Common myeloid progenitor, CD34-positive (primary cell): ENCODE data around the gene FLG2.

Experiments
- CTCF ChIA-PET: fragments of 350-600 bp; sonication (Branson Sonifier 250); formaldehyde crosslinking; loops from one replicate; lab custom pipeline; 2021; ENCODE audit warnings: antibody characterized with exemption; lab: Charles Lee
- POLR2A ChIA-PET: fragments of 350-600 bp; sonication (Branson Sonifier 250); formaldehyde crosslinking; loops from one replicate; lab custom pipeline; 2021; ENCODE audit warnings: antibody characterized with exemption; lab: Charles Lee
- DNase-seq, 3 donors: peaks; one replicate each; pipeline versions ENCODE4 v3.0.0 to v3.0.0-alpha.2; 2013
- H3K27ac ChIP-seq, 2 experiments: 1 replicate in 1 of 2; 2 replicates in 1 of 2; pipeline ENCODE4 v1.7.0; 2013; ENCODE audit warnings: inconsistent platforms in 2 of 2, low read length in 2 of 2, mild to moderate bottlenecking in 2 of 2, low read depth in 1 of 2, moderate library complexity in 1 of 2; ENCODE audit not compliant: severe bottlenecking in 2 of 2, insufficient read depth in 1 of 2, poor library complexity in 1 of 2
- H3K27me3 ChIP-seq, 5 experiments: replicated peaks in 2 of 5; 1 replicate in 3 of 5; 2 replicates in 2 of 5; pipeline versions ENCODE4 v1.6.1 to v1.7.0; 2013; ENCODE audit warnings: low read length in 4 of 5, mild to moderate bottlenecking in 2 of 5, moderate library complexity in 2 of 5, inconsistent platforms in 1 of 5; ENCODE audit not compliant: insufficient read depth in 5 of 5, control insufficient read depth in 4 of 5
- H3K36me3 ChIP-seq, 4 experiments: 1 replicate in 2 of 4; 2 replicates in 2 of 4; pipeline versions ENCODE4 v1.6.1 to v1.7.0; 2013; ENCODE audit warnings: low read length in 3 of 4, control low read depth in 1 of 4, mild to moderate bottlenecking in 1 of 4; ENCODE audit not compliant: control insufficient read depth in 4 of 4, insufficient read depth in 4 of 4
- H3K4me1 ChIP-seq, 4 experiments: 1 replicate in 3 of 4; 2 replicates in 1 of 4; pipeline versions ENCODE4 v1.6.1 to v1.7.1; 2013; ENCODE audit warnings: low read length in 3 of 4, mild to moderate bottlenecking in 3 of 4, control low read depth in 1 of 4, inconsistent platforms in 1 of 4, moderate library complexity in 1 of 4; ENCODE audit not compliant: control insufficient read depth in 4 of 4, insufficient read depth in 4 of 4; ENCODE audit errors: control extremely low read depth in 1 of 4
- H3K4me3 ChIP-seq, 7 experiments: 1 replicate in 4 of 7; 2 replicates in 3 of 7; pipeline versions ENCODE4 v1.5.1 to v1.7.0; 2013; ENCODE audit warnings: mild to moderate bottlenecking in 7 of 7, low read length in 6 of 7, moderate library complexity in 6 of 7, inconsistent platforms in 2 of 7, low read depth in 2 of 7, control low read depth in 1 of 7; ENCODE audit not compliant: insufficient read depth in 4 of 7, control insufficient read depth in 1 of 7; ENCODE audit errors: extremely low read depth in 1 of 7
- H3K9me3 ChIP-seq, 5 experiments: 1 replicate in 4 of 5; 2 replicates in 1 of 5; pipeline versions ENCODE4 v1.6.1 to v1.7.1; 2013; ENCODE audit warnings: low read length in 4 of 5, mild to moderate bottlenecking in 2 of 5, inconsistent platforms in 1 of 5, low read depth in 1 of 5, moderate library complexity in 1 of 5; ENCODE audit not compliant: control insufficient read depth in 4 of 5, insufficient read depth in 2 of 5; ENCODE audit errors: control extremely low read depth in 1 of 5
- WGBS: methylation state at CpG from one replicate; pipeline ENCODE4 v1.1.5; 2013; ENCODE audit not compliant: insufficient coverage; 5-methylcytosine and 5-hydroxymethylcytosine counted together

FLG2 gene

GRCh38 chr1:152348447-152348846 lies 11.4 kb downstream of the FLG2 start:
- H3K27me3 ChIP-seq: peaks cover 0 to 5% (median 2%) of the 10 kb centered on the region in 5 experiments
- H3K27ac ChIP-seq: no peak overlapping the region
- H3K36me3 ChIP-seq: no peaks in the 10 kb centered on the region
- ChIA-PET CTCF (interaction anchor here (0.7 to 1.5 kb wide), 6 partner anchors 13 to 162 kb away, joined by 3 to 7 read pairs (median 4); no protein-coding TSS in a partner anchor), POLR2A (no interaction called here)
- peak in 1 of 3 donors; percentile 1 for DNase-seq
- peaks cover 0 to 3% (median 0%) of the 10 kb centered on the region in 5 experiments for H3K9me3 ChIP-seq
- no peak overlapping the region for H3K4me3 ChIP-seq
- WGBS: no CpG with 5 or more reads among the region's 1 CpG
- H3K4me1 ChIP-seq: no peaks in the 10 kb centered on the region

- no peak overlapping the region for H3K27ac ChIP-seq
- ChIA-PET CTCF (interaction anchor here (0.9 to 1.5 kb wide), 4 partner anchors 90 to 158 kb away, joined by 4 to 7 read pairs (median 4); no protein-coding TSS in a partner anchor), POLR2A (no interaction called here)
- WGBS: 0% methylated on average over 1 of the region's 8 CpGs
- H3K27me3 ChIP-seq: peaks cover 0 to 8% (median 2%) of the 10 kb centered on the region in 5 experiments
- no peaks in the 10 kb centered on the region for H3K9me3 ChIP-seq
- no peak overlapping the region for H3K4me3 ChIP-seq
- no peaks in the 10 kb centered on the region for H3K4me1 ChIP-seq
- H3K36me3 ChIP-seq: no peaks in the 10 kb centered on the region
- DNase-seq: peak; percentile 47 to 74 (median 59)
Measured at GRCh38 chr1:152347116-152347728, 12.6 kb downstream of the FLG2 start.

GRCh38 chr1:152344438-152344837 lies 15.4 kb downstream of the FLG2 start:
- peaks cover 0 to 8% (median 2%) of the 10 kb centered on the region in 5 experiments for H3K27me3 ChIP-seq
- no peak overlapping the region for H3K27ac ChIP-seq
- CTCF ChIA-PET: no interaction called here
- no peaks in the 10 kb centered on the region for H3K4me1 ChIP-seq
- H3K4me3 ChIP-seq: no peak overlapping the region
- no peaks in the 10 kb centered on the region for H3K9me3 ChIP-seq
- H3K36me3 ChIP-seq: no peaks in the 10 kb centered on the region
- POLR2A ChIA-PET: no interaction called here
- DNase-seq: no peak

GRCh38 chr1:152343006-152343405 lies 16.8 kb downstream of the FLG2 start:
- no peak overlapping the region for H3K4me3 ChIP-seq
- DNase-seq: no peak
- no peaks in the 10 kb centered on the region for H3K4me1 ChIP-seq
- ChIA-PET CTCF (no interaction called here), POLR2A (no interaction called here)
- no peaks in the 10 kb centered on the region for H3K9me3 ChIP-seq
- H3K36me3 ChIP-seq: no peaks in the 10 kb centered on the region
- no peak overlapping the region for H3K27ac ChIP-seq
- 91% methylated on average over 3 of the region's 3 CpGs for WGBS
- H3K27me3 ChIP-seq: peaks cover 0 to 8% (median 2%) of the 10 kb centered on the region in 5 experiments

- CTCF ChIA-PET: no interaction called here
- Histone ChIP-seq H3K4me1 (no peaks in the 10 kb centered on the region), H3K9me3 (no peaks in the 10 kb centered on the region), H3K27ac (no peak overlapping the region), H3K36me3 (no peaks in the 10 kb centered on the region), H3K27me3 (peaks cover 0 to 5% (median 0%) of the 10 kb centered on the region in 5 experiments), H3K4me3 (no peak overlapping the region)
- no peak for DNase-seq
- POLR2A ChIA-PET: no interaction called here
- WGBS: no CpG with 5 or more reads among the region's 7 CpGs
Measured at GRCh38 chr1:152335399-152335798, 24.4 kb downstream of the FLG2 start.

- ChIA-PET POLR2A (no interaction called here), CTCF (no interaction called here)
- Histone ChIP-seq H3K27me3 (peaks cover 0 to 2% (median 2%) of the 10 kb centered on the region in 5 experiments), H3K9me3 (no peaks in the 10 kb centered on the region), H3K27ac (no peak overlapping the region), H3K4me3 (no peak overlapping the region), H3K36me3 (no peaks in the 10 kb centered on the region), H3K4me1 (no peaks in the 10 kb centered on the region)
- no peak for DNase-seq
- WGBS: no CpG with 5 or more reads among the region's 1 CpG
Measured at GRCh38 chr1:152328801-152329391, 30.9 kb downstream of the FLG2 start.

- H3K9me3 ChIP-seq: no peaks in the 10 kb centered on the region
- H3K4me1 ChIP-seq: no peaks in the 10 kb centered on the region
- H3K27ac ChIP-seq: no peak within 1 kb of the TSS
- H3K36me3 ChIP-seq: no peaks in the 10 kb centered on the region
- peaks cover 0 to 3% (median 2%) of the 10 kb centered on the region in 5 experiments for H3K27me3 ChIP-seq
- DNase-seq: no peak
- no CpG with 5 or more reads among the region's 1 CpG for WGBS
- ChIA-PET POLR2A (no interaction called here), CTCF (no interaction called here)
- no peak within 1 kb of the TSS for H3K4me3 ChIP-seq
Measured at GRCh38 chr1:152325111-152325510, 34.7 kb downstream of the FLG2 start, which contains the start of gene FLG. TSS of gene FLG (minus strand) at chr1:152325239. CDS start at chr1:152315456, 9,783 bp downstream.
